H1 (cell line): ENCODE results near the gene PAF1. TPM values are rescaled to one million over a fixed set of nuclear protein-coding genes. Genes with fewer than 3 reads are reported as not detected.

Experiments used
- CHD1 ChIP-seq: IDR thresholded peaks from 2 replicates; pipeline ENCODE4 v1.6.1; 2012; ENCODE audit warnings: low read depth, low read length, improper control_type of control experiment
- RAD21 ChIP-seq, 2 experiments: IDR thresholded peaks in 1 of 2; conservative IDR thresholded peaks in 1 of 2; 2 replicates each; pipeline ENCODE4 v1.6.1; 2011; ENCODE audit warnings: low read depth in 2 of 2, low read length in 2 of 2, improper control_type of control experiment in 1 of 2, inconsistent platforms in 1 of 2, mild to moderate bottlenecking in 1 of 2, moderate library complexity in 1 of 2
- polyA plus RNA-seq, 7 experiments: library from polyadenylated mRNA; depleted of rRNA in 3 of 7; stranded (reverse) in 5 of 7; unstranded in 2 of 7; fragments of >200 nt in 5 of 7; fragments of 200-250 nt in 2 of 7; gene quantifications; 1 replicate in 5 of 7; 2 replicates in 1 of 7; 4 replicates in 1 of 7; pipeline versions ENCODE4 v1.2.1 to v1.2.3, GENCODE V29; 2011 to 2013; ENCODE audit warnings: missing spikeins in 2 of 7, mixed read lengths in 2 of 7
- total RNA-seq: library from RNA; stranded (reverse); fragmentation: NEBNext Ultra II Directional; extraction: Animal tissue kit (Norgen Biotek cat#: 25700); gene quantifications from 2 replicates; pipeline ENCODE4 v1.2.1, GENCODE V29; 2021

The PAF1 gene
- total and polyA plus RNA-seq, 2 of the 8 experiments (the other 6 are each of a cell fraction or from before 2014, with no cell fraction given) = 31.4 to 58.6 TPM

- TF ChIP-seq RAD21 (IDR thresholded peaks at IDR 0.05 in 1 of 2, conservative IDR thresholded peaks at IDR 0.05 in 1 of 2; ENCODE audit: low read depth in 2 of 2, low read length in 2 of 2) (no peak), CHD1 (no peak)
- TF ChIP-seq, all 59 proteins: peak for 0
Measured at GRCh38 chr19:39370735-39371134, 20.2 kb downstream of the PAF1 start (continued).
